GM23338 (cell line): ENCODE results near the gene RGSL1. TPM values are rescaled to one million over a fixed set of nuclear protein-coding genes. Genes with fewer than 3 reads are reported as not detected.

Experiments
- ATAC-seq: fragments of 200-7000 bp; cut with Tn5 transposase; 3 replicates; pipeline ENCODE4 v1.9.1; 2020
- DNase-seq: peaks from one replicate; pipeline ENCODE4 v3.0.0-alpha.2; 2015; ENCODE audit warnings: low spot score
- H2AFZ ChIP-seq: fragments of 200-600 bp; sonication (generic); 2 replicates; pipeline ENCODE4 v1.8.0; 2016; ENCODE audit warnings: antibody characterized with exemption, mild to moderate bottlenecking, moderate library complexity
- H3F3A ChIP-seq: fragments of 200-600 bp; sonication (generic); replicated peaks from 2 replicates; pipeline ENCODE4 v1.8.0; 2017; ENCODE audit warnings: antibody characterized with exemption, mixed run types, low read depth
- H3K27ac ChIP-seq: fragments of 200-600 bp; sonication (generic); 2 replicates; pipeline ENCODE4 v1.6.1; 2016; ENCODE audit warnings: low read depth
- H3K27me3 ChIP-seq: fragments of 200-600 bp; sonication (generic); 2 replicates; pipeline ENCODE4 v1.8.0; 2016; ENCODE audit warnings: mild to moderate bottlenecking, mixed run types, moderate library complexity; ENCODE audit not compliant: insufficient read depth
- H3K36me3 ChIP-seq: fragments of 200-600 bp; sonication (generic); 2 replicates; pipeline ENCODE4 v1.8.0; 2016; ENCODE audit warnings: mild to moderate bottlenecking; ENCODE audit not compliant: insufficient read depth
- H3K4me1 ChIP-seq: fragments of 200-600 bp; sonication (generic); 2 replicates; pipeline ENCODE4 v1.8.0; 2016; ENCODE audit warnings: mild to moderate bottlenecking, moderate library complexity; ENCODE audit not compliant: insufficient read depth
- H3K4me2 ChIP-seq: fragments of 200-600 bp; sonication (generic); 2 replicates; pipeline ENCODE4 v1.7.1; 2017; ENCODE audit warnings: mixed run types
- H3K4me3 ChIP-seq: fragments of 200-600 bp; sonication (generic); 2 replicates; pipeline ENCODE4 v1.6.1; 2016; ENCODE audit warnings: mixed run types
- H3K79me2 ChIP-seq: fragments of 200-600 bp; sonication (generic); replicated peaks from 2 replicates; pipeline ENCODE4 v1.8.0; 2017; ENCODE audit warnings: mild to moderate bottlenecking; ENCODE audit not compliant: insufficient read depth
- H3K9me2 ChIP-seq: fragments of 200-600 bp; sonication (generic); 2 replicates; pipeline ENCODE4 v1.8.0; 2017; ENCODE audit not compliant: insufficient read depth
- H4K20me1 ChIP-seq: fragments of 200-600 bp; sonication (generic); replicated peaks from 2 replicates; pipeline ENCODE4 v1.8.0; 2017; ENCODE audit warnings: mild to moderate bottlenecking; ENCODE audit not compliant: insufficient read depth
- H3K27ac Mint-ChIP-seq: 2 replicates; pipeline ENCODE4 v1.8.0; 2020; ENCODE audit warnings: inconsistent platforms, mild to moderate bottlenecking, moderate library complexity, mixed read lengths
- H3K27me3 Mint-ChIP-seq: 3 replicates; pipeline ENCODE4 v1.8.0; 2022; ENCODE audit warnings: low read depth, mild to moderate bottlenecking, moderate library complexity, mixed read lengths, inconsistent platforms; ENCODE audit not compliant: insufficient read depth, poor library complexity
- H3K36me3 Mint-ChIP-seq: 3 replicates; pipeline ENCODE4 v1.8.0; 2021; ENCODE audit warnings: low read depth, mild to moderate bottlenecking, inconsistent platforms, moderate library complexity, mixed read lengths
- H3K4me1 Mint-ChIP-seq: 3 replicates; pipeline ENCODE4 v1.8.0; 2020; ENCODE audit warnings: mild to moderate bottlenecking, inconsistent platforms, mixed read lengths
- H3K4me3 Mint-ChIP-seq: 3 replicates; pipeline ENCODE4 v1.8.0; 2021; ENCODE audit warnings: moderate library complexity, mild to moderate bottlenecking, inconsistent platforms, mixed read lengths
- H3K9me3 Mint-ChIP-seq: 3 replicates; pipeline ENCODE4 v1.8.0; 2020; ENCODE audit warnings: moderate library complexity, mild to moderate bottlenecking, inconsistent platforms, mixed read lengths
- CREB1 ChIP-seq: fragments of 250-450 bp; sonication (Bioruptor Pico); IDR thresholded peaks from 2 replicates; pipeline ENCODE4 v1.5.0; 2020; ENCODE audit warnings: low read depth, mild to moderate bottlenecking, moderate library complexity
- EZH2 ChIP-seq: fragments of 200-600 bp; sonication (generic); IDR thresholded peaks from one replicate; pipeline ENCODE4 v1.8.0; 2017; ENCODE audit warnings: antibody characterized with exemption, mild to moderate bottlenecking, low read depth; ENCODE audit not compliant: unreplicated experiment
- EZH2phosphoT487 ChIP-seq: fragments of 200-600 bp; sonication (generic); IDR thresholded peaks from one replicate; pipeline ENCODE4 v1.8.1; 2018; ENCODE audit warnings: antibody characterized with exemption; ENCODE audit not compliant: unreplicated experiment
- NANOG ChIP-seq: IDR thresholded peaks from 2 replicates; pipeline ENCODE4 v1.6.1; 2016; ENCODE audit warnings: antibody characterized with exemption, borderline replicate concordance
- POLR2AphosphoS5 ChIP-seq: IDR thresholded peaks from 2 replicates; pipeline ENCODE4 v1.6.1; 2016; ENCODE audit warnings: antibody characterized with exemption, low read depth
- STAT1 ChIP-seq: IDR thresholded peaks from one replicate; pipeline ENCODE4 v1.6.1; 2016; ENCODE audit warnings: antibody characterized with exemption; ENCODE audit not compliant: unreplicated experiment
- ZNF114 ChIP-seq: fragments of 250-450 bp; sonication (Bioruptor Pico); IDR thresholded peaks from 2 replicates; pipeline ENCODE4 v1.5.0; 2020; ENCODE audit warnings: mild to moderate bottlenecking, moderate library complexity
- polyA plus RNA-seq: library from polyadenylated mRNA; unstranded; fragments of >200 nt; fragmentation: Nextera tagmentation; extraction: Ambion mirVana; gene quantifications from 2 replicates; pipeline ENCODE4 v1.2.1, GENCODE V29; 2016
- total RNA-seq: library from RNA; depleted of rRNA; stranded (reverse); fragments of >200 nt; shearing (Covaris generic); gene quantifications from 2 replicates; pipeline ENCODE4 v1.2.3, GENCODE V29; 2014
- TF ChIP-seq, protein P1 (sequence below): IDR thresholded peaks from one replicate; pipeline ENCODE4 v1.6.1; 2018; ENCODE audit warnings: antibody characterized with exemption; ENCODE audit not compliant: unreplicated experiment
- TF ChIP-seq, protein P2 (sequence below), 2 experiments: fragments of 200-600 bp in 1 of 2; sonication (generic) in 1 of 2; conservative IDR thresholded peaks; 2 replicates each; pipeline versions ENCODE4 v1.5.1 to v1.6.1; 2016 to 2017; ENCODE audit warnings: antibody characterized with exemption in 2 of 2, low read depth in 2 of 2, mild to moderate bottlenecking in 2 of 2, moderate library complexity in 1 of 2
- TF ChIP-seq, protein P3 (sequence below): fragments of 250-450 bp; sonication (Bioruptor Pico); IDR thresholded peaks from 2 replicates; pipeline ENCODE4 v1.5.0; 2020; ENCODE audit warnings: mild to moderate bottlenecking, moderate library complexity
- TF ChIP-seq, protein P4 (sequence below): IDR thresholded peaks from 2 replicates; pipeline ENCODE4 v1.6.1; 2016; ENCODE audit warnings: antibody characterized with exemption

RGSL1 gene
- total and polyA plus RNA-seq, 2 experiments from 2014 or later: not detected

DNA sequence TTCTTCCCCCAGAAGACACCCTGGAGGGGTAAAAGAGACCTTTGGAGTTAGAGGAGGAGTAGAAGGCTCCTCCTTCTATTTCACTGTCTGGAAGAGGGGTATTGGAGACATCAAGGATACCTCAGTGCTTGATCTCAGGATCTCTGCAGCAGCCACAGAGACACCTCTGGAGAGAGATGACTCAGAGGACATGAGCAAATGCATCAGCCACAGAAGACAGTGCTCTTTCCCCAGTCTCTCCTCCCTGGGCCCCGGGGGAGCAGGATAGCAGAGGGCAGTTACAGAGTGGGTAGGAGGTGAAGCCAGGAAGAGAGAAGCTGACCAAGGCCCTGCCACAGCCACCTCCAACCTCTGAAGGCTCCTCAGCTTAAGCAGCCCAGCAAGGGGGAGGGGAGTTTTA, 34.2 kb upstream of the RGSL1 start:
- Histone ChIP-seq H3K4me1 (no peaks in the 10 kb centered on the region), H2AFZ (no peak overlapping the region), H3K36me3 (no peaks in the 10 kb centered on the region), H3K27me3 (no peaks in the 10 kb centered on the region), H4K20me1 (no peaks in the 10 kb centered on the region), H3K9me2 (no peaks in the 10 kb centered on the region), H3K4me3 (no peak overlapping the region), H3K27ac (no peak overlapping the region), H3K79me2 (no peaks in the 10 kb centered on the region), H3K4me2 (no peak overlapping the region), H3F3A (no peaks in the 10 kb centered on the region)
- Mint-ChIP-seq H3K27ac (no peak overlapping the region), H3K27me3 (no peaks in the 10 kb centered on the region), H3K36me3 (no peaks in the 10 kb centered on the region), H3K4me1 (no peaks in the 10 kb centered on the region), H3K9me3 (no peaks in the 10 kb centered on the region), H3K4me3 (no peak overlapping the region)
- TF ChIP-seq, protein P1, sequence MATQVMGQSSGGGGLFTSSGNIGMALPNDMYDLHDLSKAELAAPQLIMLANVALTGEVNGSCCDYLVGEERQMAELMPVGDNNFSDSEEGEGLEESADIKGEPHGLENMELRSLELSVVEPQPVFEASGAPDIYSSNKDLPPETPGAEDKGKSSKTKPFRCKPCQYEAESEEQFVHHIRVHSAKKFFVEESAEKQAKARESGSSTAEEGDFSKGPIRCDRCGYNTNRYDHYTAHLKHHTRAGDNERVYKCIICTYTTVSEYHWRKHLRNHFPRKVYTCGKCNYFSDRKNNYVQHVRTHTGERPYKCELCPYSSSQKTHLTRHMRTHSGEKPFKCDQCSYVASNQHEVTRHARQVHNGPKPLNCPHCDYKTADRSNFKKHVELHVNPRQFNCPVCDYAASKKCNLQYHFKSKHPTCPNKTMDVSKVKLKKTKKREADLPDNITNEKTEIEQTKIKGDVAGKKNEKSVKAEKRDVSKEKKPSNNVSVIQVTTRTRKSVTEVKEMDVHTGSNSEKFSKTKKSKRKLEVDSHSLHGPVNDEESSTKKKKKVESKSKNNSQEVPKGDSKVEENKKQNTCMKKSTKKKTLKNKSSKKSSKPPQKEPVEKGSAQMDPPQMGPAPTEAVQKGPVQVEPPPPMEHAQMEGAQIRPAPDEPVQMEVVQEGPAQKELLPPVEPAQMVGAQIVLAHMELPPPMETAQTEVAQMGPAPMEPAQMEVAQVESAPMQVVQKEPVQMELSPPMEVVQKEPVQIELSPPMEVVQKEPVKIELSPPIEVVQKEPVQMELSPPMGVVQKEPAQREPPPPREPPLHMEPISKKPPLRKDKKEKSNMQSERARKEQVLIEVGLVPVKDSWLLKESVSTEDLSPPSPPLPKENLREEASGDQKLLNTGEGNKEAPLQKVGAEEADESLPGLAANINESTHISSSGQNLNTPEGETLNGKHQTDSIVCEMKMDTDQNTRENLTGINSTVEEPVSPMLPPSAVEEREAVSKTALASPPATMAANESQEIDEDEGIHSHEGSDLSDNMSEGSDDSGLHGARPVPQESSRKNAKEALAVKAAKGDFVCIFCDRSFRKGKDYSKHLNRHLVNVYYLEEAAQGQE: no peak
- TF ChIP-seq EZH2 (no peak), NANOG (no peak), CREB1 (CRISPR knock-in tag) (no peak), EZH2phosphoT487 (no peak), STAT1 (no peak), POLR2AphosphoS5 (no peak), ZNF114 (CRISPR knock-in tag) (no peak)
- TF ChIP-seq, protein P2, sequence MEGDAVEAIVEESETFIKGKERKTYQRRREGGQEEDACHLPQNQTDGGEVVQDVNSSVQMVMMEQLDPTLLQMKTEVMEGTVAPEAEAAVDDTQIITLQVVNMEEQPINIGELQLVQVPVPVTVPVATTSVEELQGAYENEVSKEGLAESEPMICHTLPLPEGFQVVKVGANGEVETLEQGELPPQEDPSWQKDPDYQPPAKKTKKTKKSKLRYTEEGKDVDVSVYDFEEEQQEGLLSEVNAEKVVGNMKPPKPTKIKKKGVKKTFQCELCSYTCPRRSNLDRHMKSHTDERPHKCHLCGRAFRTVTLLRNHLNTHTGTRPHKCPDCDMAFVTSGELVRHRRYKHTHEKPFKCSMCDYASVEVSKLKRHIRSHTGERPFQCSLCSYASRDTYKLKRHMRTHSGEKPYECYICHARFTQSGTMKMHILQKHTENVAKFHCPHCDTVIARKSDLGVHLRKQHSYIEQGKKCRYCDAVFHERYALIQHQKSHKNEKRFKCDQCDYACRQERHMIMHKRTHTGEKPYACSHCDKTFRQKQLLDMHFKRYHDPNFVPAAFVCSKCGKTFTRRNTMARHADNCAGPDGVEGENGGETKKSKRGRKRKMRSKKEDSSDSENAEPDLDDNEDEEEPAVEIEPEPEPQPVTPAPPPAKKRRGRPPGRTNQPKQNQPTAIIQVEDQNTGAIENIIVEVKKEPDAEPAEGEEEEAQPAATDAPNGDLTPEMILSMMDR (conservative IDR thresholded peaks at IDR 0.05; ENCODE audit: low read depth in 2 of 2): no peak
- TF ChIP-seq, protein P3, sequence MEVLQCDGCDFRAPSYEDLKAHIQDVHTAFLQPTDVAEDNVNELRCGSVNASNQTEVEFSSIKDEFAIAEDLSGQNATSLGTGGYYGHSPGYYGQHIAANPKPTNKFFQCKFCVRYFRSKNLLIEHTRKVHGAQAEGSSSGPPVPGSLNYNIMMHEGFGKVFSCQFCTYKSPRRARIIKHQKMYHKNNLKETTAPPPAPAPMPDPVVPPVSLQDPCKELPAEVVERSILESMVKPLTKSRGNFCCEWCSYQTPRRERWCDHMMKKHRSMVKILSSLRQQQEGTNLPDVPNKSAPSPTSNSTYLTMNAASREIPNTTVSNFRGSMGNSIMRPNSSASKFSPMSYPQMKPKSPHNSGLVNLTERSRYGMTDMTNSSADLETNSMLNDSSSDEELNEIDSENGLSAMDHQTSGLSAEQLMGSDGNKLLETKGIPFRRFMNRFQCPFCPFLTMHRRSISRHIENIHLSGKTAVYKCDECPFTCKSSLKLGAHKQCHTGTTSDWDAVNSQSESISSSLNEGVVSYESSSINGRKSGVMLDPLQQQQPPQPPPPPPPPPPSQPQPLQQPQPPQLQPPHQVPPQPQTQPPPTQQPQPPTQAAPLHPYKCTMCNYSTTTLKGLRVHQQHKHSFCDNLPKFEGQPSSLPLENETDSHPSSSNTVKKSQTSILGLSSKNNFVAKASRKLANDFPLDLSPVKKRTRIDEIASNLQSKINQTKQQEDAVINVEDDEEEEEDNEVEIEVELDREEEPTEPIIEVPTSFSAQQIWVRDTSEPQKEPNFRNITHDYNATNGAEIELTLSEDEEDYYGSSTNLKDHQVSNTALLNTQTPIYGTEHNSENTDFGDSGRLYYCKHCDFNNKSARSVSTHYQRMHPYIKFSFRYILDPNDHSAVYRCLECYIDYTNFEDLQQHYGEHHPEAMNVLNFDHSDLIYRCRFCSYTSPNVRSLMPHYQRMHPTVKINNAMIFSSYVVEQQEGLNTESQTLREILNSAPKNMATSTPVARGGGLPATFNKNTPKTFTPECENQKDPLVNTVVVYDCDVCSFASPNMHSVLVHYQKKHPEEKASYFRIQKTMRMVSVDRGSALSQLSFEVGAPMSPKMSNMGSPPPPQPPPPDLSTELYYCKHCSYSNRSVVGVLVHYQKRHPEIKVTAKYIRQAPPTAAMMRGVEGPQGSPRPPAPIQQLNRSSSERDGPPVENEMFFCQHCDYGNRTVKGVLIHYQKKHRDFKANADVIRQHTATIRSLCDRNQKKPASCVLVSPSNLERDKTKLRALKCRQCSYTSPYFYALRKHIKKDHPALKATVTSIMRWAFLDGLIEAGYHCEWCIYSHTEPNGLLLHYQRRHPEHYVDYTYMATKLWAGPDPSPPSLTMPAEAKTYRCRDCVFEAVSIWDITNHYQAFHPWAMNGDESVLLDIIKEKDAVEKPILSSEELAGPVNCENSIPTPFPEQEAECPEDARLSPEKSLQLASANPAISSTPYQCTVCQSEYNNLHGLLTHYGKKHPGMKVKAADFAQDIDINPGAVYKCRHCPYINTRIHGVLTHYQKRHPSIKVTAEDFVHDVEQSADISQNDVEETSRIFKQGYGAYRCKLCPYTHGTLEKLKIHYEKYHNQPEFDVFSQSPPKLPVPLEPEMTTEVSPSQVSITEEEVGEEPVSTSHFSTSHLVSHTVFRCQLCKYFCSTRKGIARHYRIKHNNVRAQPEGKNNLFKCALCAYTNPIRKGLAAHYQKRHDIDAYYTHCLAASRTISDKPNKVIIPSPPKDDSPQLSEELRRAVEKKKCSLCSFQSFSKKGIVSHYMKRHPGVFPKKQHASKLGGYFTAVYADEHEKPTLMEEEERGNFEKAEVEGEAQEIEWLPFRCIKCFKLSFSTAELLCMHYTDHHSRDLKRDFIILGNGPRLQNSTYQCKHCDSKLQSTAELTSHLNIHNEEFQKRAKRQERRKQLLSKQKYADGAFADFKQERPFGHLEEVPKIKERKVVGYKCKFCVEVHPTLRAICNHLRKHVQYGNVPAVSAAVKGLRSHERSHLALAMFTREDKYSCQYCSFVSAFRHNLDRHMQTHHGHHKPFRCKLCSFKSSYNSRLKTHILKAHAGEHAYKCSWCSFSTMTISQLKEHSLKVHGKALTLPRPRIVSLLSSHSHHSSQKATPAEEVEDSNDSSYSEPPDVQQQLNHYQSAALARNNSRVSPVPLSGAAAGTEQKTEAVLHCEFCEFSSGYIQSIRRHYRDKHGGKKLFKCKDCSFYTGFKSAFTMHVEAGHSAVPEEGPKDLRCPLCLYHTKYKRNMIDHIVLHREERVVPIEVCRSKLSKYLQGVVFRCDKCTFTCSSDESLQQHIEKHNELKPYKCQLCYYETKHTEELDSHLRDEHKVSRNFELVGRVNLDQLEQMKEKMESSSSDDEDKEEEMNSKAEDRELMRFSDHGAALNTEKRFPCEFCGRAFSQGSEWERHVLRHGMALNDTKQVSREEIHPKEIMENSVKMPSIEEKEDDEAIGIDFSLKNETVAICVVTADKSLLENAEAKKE (CRISPR knock-in tag): no peak
- TF ChIP-seq, protein P4, sequence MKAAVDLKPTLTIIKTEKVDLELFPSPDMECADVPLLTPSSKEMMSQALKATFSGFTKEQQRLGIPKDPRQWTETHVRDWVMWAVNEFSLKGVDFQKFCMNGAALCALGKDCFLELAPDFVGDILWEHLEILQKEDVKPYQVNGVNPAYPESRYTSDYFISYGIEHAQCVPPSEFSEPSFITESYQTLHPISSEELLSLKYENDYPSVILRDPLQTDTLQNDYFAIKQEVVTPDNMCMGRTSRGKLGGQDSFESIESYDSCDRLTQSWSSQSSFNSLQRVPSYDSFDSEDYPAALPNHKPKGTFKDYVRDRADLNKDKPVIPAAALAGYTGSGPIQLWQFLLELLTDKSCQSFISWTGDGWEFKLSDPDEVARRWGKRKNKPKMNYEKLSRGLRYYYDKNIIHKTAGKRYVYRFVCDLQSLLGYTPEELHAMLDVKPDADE: no peak
- ATAC-seq (no peak), DNase-seq (no peak)
